OCI-LY7 (cell line): Measurements from ENCODE around the gene SUV39H1. TPM values are rescaled to one million over a fixed set of nuclear protein-coding genes. Genes with fewer than 3 reads are reported as not detected.

Experiments used
- BruUV-seq: library from RNA; stranded (reverse); fragments of 400-500 nt; replicated peaks from 2 replicates; lab custom pipeline; 2021; lab: Mats Ljungman, UMichigan
- CTCF ChIA-PET: fragments of 300-600 bp; sonication (Branson Sonifier 250); formaldehyde crosslinking; loops from one replicate; lab custom pipeline; 2022; ENCODE audit warnings: antibody characterized with exemption; ENCODE audit not compliant: unreplicated experiment; lab: Charles Lee
- POLR2A ChIA-PET: fragments of 300-600 bp; sonication (Branson Sonifier 250); formaldehyde crosslinking; loops from one replicate; lab custom pipeline; 2022; ENCODE audit warnings: antibody characterized with exemption; lab: Charles Lee
- DNase-seq: peaks from one replicate; pipeline ENCODE4 v3.0.0-alpha.2; 2015; ENCODE audit warnings: low spot score
- H2AFZ ChIP-seq: fragments of 200-600 bp; sonication (generic), shearing (Covaris generic); 2 replicates; pipeline ENCODE4 v1.6.1; 2014; ENCODE audit warnings: mild to moderate bottlenecking, antibody characterized with exemption, low read length, moderate library complexity
- H3K27ac ChIP-seq: fragments of 200-600 bp; sonication (generic); 2 replicates; pipeline ENCODE4 v1.5.1; 2014; ENCODE audit warnings: mixed run types, low read depth, mild to moderate bottlenecking, moderate library complexity, low read length, inconsistent platforms; ENCODE audit not compliant: poor library complexity, severe bottlenecking
- H3K36me3 ChIP-seq: fragments of 200-600 bp; sonication (generic); 2 replicates; pipeline ENCODE4 v1.6.1; 2014; ENCODE audit warnings: mild to moderate bottlenecking, antibody characterized with exemption, low read length, moderate library complexity, mixed read lengths; ENCODE audit not compliant: insufficient read depth
- H3K4me1 ChIP-seq: fragments of 200-600 bp; sonication (generic); 2 replicates; pipeline ENCODE4 v1.5.1; 2014; ENCODE audit warnings: mild to moderate bottlenecking, low read length; ENCODE audit not compliant: insufficient read depth, poor library complexity, severe bottlenecking
- H3K4me2 ChIP-seq: fragments of 200-600 bp; sonication (generic); 2 replicates; pipeline ENCODE4 v1.6.1; 2014; ENCODE audit warnings: mild to moderate bottlenecking, low read length
- H3K4me3 ChIP-seq: fragments of 200-600 bp; sonication (generic); 2 replicates; pipeline ENCODE4 v1.5.1; 2014; ENCODE audit warnings: mild to moderate bottlenecking, low read depth, low read length; ENCODE audit not compliant: poor library complexity, severe bottlenecking
- H3K79me2 ChIP-seq: fragments of 200-600 bp; sonication (generic); 2 replicates; pipeline ENCODE4 v1.6.1; 2016; ENCODE audit warnings: low read depth, mild to moderate bottlenecking, low read length, moderate library complexity, mixed read lengths; ENCODE audit not compliant: insufficient read depth
- H3K9me2 ChIP-seq: fragments of 200-600 bp; sonication (generic); 2 replicates; pipeline ENCODE4 v1.6.1; 2016; ENCODE audit warnings: mild to moderate bottlenecking, low read length, mixed read lengths; ENCODE audit not compliant: insufficient read depth
- H3K9me3 ChIP-seq: fragments of 200-600 bp; sonication (generic); 2 replicates; pipeline ENCODE4 v1.6.1; 2014; ENCODE audit warnings: mild to moderate bottlenecking, mixed run types, low read length, mixed read lengths
- H4K20me1 ChIP-seq: fragments of 200-600 bp; sonication (generic); 2 replicates; pipeline ENCODE4 v1.6.1; 2014; ENCODE audit warnings: mild to moderate bottlenecking, antibody characterized with exemption, low read length, moderate library complexity, mixed read lengths; ENCODE audit not compliant: insufficient read depth
- CTCF ChIP-seq: fragments of 200-600 bp; sonication (generic); conservative IDR thresholded peaks from 2 replicates; pipeline ENCODE4 v1.5.1; 2014; ENCODE audit warnings: mild to moderate bottlenecking, antibody characterized with exemption, low read length, moderate library complexity, mixed read lengths
- EZH2phosphoT487 ChIP-seq: fragments of 200-600 bp; sonication (generic); IDR thresholded peaks from 2 replicates; pipeline ENCODE4 v1.6.1; 2018; ENCODE audit warnings: low read depth, borderline replicate concordance, mild to moderate bottlenecking, mixed run types, antibody characterized with exemption, low read length, moderate library complexity, mixed read lengths
- intact Hi-C: fragments of 100-400 bp; cut with micrococcal nuclease; formaldehyde crosslinking; loops from one replicate; pipeline ENCODE4 v1.10.0; 2022; ENCODE audit not compliant: unreplicated experiment
- total RNA-seq, 2 experiments: library from RNA; depleted of rRNA in 1 of 2; stranded (reverse); fragments of >200 nt in 1 of 2; shearing (Covaris generic) in 1 of 2; gene quantifications; 2 replicates each; pipeline ENCODE4 v1.2.3, GENCODE V29; 2014 to 2022

SUV39H1 gene
- total RNA-seq, 2 experiments from 2014 or later, result 27.0 to 34.2 TPM

DNA sequence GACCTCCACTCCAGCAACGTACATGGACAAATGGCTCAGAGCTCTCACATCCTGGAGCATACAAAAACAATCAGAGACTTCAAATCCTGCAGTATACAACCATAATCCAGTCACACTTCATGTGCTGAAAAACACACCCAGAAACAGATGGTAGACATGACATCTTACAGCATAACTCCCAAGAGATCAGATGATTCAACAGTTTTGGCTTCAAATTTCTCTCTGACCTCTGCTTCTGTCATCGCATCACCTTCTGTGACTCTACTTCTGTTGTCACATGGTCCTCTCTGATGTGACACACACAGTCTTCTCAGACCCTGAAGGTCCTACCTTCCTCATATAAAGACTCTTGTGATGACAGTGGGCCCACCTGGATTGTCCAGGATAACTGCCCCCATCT lies 18.5 kb downstream of the SUV39H1 start:
- Histone ChIP-seq H2AFZ (no peak overlapping the region), H3K9me2 (no peaks in the 10 kb centered on the region), H3K4me3 (no peak overlapping the region), H3K27ac (no peak overlapping the region), H3K4me2 (no peak overlapping the region), H4K20me1 (no peaks in the 10 kb centered on the region), H3K4me1 (no peaks in the 10 kb centered on the region), H3K79me2 (no peaks in the 10 kb centered on the region), H3K36me3 (no peaks in the 10 kb centered on the region), H3K9me3 (no peaks in the 10 kb centered on the region)
- intact Hi-C loops, result no loop called here
- no peak for DNase-seq
- no TSS peak for BruUV-seq
- TF ChIP-seq CTCF, result no peak
- no peak for TF ChIP-seq EZH2phosphoT487
- ChIA-PET POLR2A (no interaction called here), CTCF (no interaction called here)

GRCh38 chrX:48715876-48716502 lies 19.5 kb downstream of the SUV39H1 start:
- DNase-seq, result no peak
- no peaks in the 10 kb centered on the region for H3K79me2 ChIP-seq
- TF ChIP-seq CTCF (no peak), EZH2phosphoT487 (no peak)
- no TSS peak for BruUV-seq
- no peak overlapping the region for H3K4me3 ChIP-seq
- no peaks in the 10 kb centered on the region for H3K9me2 ChIP-seq
- H3K27ac ChIP-seq, result no peak overlapping the region
- H3K36me3 ChIP-seq, result no peaks in the 10 kb centered on the region
- no peaks in the 10 kb centered on the region for H3K4me1 ChIP-seq
- H2AFZ ChIP-seq, result no peak overlapping the region
- H4K20me1 ChIP-seq, result no peaks in the 10 kb centered on the region
- H3K9me3 ChIP-seq, result no peaks in the 10 kb centered on the region
- intact Hi-C loops, result no loop called here
- ChIA-PET CTCF (interaction anchor here (0.6 kb wide), 1 partner anchor 226 kb away, joined by 3 read pairs; no protein-coding TSS in a partner anchor), POLR2A (interaction anchor here (0.5 kb wide), 1 partner anchor 618 kb away, joined by 3 read pairs; no protein-coding TSS in a partner anchor)
- no peak overlapping the region for H3K4me2 ChIP-seq

- POLR2A ChIA-PET, result no interaction called here
- TF ChIP-seq CTCF (no peak), EZH2phosphoT487 (no peak)
- BruUV-seq, result no TSS peak
- Histone ChIP-seq H3K9me2 (no peaks in the 10 kb centered on the region), H3K4me3 (no peak overlapping the region), H3K36me3 (no peaks in the 10 kb centered on the region), H3K79me2 (no peaks in the 10 kb centered on the region), H3K27ac (no peak overlapping the region), H2AFZ (no peak overlapping the region), H3K9me3 (no peaks in the 10 kb centered on the region), H3K4me1 (no peaks in the 10 kb centered on the region), H4K20me1 (no peaks in the 10 kb centered on the region), H3K4me2 (no peak overlapping the region)
- DNase-seq, result no peak
- intact Hi-C loops, result no loop called here
- CTCF ChIA-PET, result interaction anchor here (0.5 kb wide), 1 partner anchor 16 kb away, joined by 5 read pairs; no protein-coding TSS in a partner anchor
Observed at GRCh38 chrX:48719958-48720357, 23.4 kb downstream of the SUV39H1 start.
